Memory B cell (primary cell): ENCODE data around the gene RSPH3.
"Not testable (repeated sequence)": the region's sequence is repeated elsewhere in the genome, so short reads cannot be mapped to it uniquely, and the experiment has no call there.

ENCODE experiments used
- ATAC-seq: fragments of 150-1000 bp; cut with Tn5 transposase; 2 replicates; pipeline ENCODE4 v1.10.0; 2021; ENCODE audit warnings: low read depth, mild to moderate bottlenecking, moderate library complexity
- DNase-seq, 2 donors: peaks; one replicate each; pipeline ENCODE4 v3.0.0; 2022; ENCODE audit warnings: low spot score in 2 of 2
- H3K27ac Mint-ChIP-seq: one replicate; pipeline ENCODE4 v1.8.0; 2022; ENCODE audit warnings: mild to moderate bottlenecking, moderate library complexity, mixed read lengths
- H3K27me3 Mint-ChIP-seq: one replicate; pipeline ENCODE4 v1.8.0; 2022; ENCODE audit warnings: mixed read lengths
- H3K36me3 Mint-ChIP-seq: one replicate; pipeline ENCODE4 v1.8.0; 2022; ENCODE audit warnings: mild to moderate bottlenecking, mixed read lengths
- H3K4me1 Mint-ChIP-seq: one replicate; pipeline ENCODE4 v1.8.0; 2022; ENCODE audit warnings: mixed read lengths
- H3K4me3 Mint-ChIP-seq: one replicate; pipeline ENCODE4 v1.8.0; 2022; ENCODE audit warnings: mild to moderate bottlenecking, moderate library complexity, mixed read lengths
- H3K9me3 Mint-ChIP-seq: one replicate; pipeline ENCODE4 v1.8.0; 2022; ENCODE audit warnings: mixed read lengths

Gene RSPH3

DNA sequence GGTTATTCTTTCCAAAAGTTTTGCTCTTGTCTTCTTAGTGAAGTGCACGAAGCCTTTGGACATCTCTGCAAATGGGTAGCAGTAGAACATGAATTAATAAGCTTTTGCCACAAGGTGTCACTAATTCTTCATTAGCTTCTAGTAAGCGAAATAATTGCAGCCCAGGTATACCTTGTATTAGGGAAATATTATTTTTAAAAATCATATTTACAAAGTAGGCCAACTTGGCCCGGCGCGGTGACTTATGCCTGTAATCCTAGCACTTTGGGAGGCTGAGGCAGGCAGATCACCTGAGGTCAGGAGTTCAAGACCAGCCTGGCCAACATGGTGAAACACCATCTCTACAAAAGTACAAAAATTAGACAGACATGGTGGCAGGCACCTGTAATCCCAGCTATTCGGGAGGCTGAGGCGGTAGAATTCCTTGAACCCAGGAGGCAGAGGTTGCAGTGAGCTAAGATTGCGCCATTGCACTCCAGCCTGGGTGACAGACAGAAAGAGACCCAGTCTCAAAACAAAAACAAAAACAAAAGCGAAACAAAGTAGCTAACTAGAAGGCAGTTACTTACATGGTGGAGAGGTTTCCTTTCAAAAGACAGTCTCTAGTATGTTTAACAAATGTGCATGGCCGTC lies 8.8 kb upstream of the RSPH3 start:
- Mint-ChIP-seq H3K27ac (peak overlapping the region; percentile 69), H3K9me3 (no peaks in the 10 kb centered on the region), H3K4me1 (peaks cover 33% of the 10 kb centered on the region), H3K4me3 (peak overlapping the region; percentile 65), H3K27me3 (no peaks in the 10 kb centered on the region), H3K36me3 (peaks cover 4% of the 10 kb centered on the region)
- peak; percentile 21 to 58 for DNase-seq
- ATAC-seq = peak; percentile 71

DNA sequence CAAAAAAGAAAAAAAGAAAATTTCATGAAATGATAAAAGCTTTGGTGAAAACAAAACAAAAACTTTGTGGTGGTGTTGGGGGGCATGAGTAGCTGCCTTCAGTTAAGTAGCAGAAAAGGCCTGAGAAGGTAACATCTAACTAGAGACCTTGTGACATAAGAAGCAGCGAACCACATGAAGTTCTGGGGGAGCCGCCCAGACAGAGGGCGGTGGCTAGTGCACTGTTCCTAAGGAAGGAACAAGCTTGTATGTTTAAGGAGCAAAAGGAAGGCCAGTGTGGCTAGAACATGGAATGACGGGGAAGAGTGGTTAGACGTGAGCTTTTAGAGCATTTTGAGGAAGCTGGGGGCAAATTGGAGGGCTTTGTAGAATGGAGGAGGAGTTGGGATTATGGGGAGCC lies 7.5 kb upstream of the RSPH3 start:
- H3K36me3 Mint-ChIP-seq = peaks cover 6% of the 10 kb centered on the region
- no peak for ATAC-seq
- no peaks in the 10 kb centered on the region for H3K9me3 Mint-ChIP-seq
- H3K4me1 Mint-ChIP-seq = peaks cover 32% of the 10 kb centered on the region
- no peak overlapping the region for H3K4me3 Mint-ChIP-seq
- DNase-seq = no peak
- peak overlapping the region; percentile 69 for H3K27ac Mint-ChIP-seq
- no peaks in the 10 kb centered on the region for H3K27me3 Mint-ChIP-seq

DNA sequence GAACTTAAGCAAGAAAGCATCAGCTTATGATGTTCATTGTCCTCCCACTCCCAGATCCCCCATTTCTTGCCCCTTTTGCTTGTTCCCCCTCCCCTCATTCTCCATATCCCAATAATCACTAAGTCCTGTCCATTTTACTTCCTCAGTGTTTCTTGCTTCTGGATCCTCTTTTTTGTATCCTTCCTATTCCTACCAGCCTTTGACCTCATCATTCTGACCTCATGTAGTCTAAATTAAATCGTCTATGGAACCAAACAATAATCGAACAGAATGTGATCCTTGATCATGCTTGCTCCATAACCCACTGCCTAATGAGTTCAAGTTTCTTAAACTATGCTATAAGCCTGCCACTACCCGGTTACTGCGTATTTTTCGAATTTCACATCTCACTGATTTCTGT lies 5.4 kb upstream of the RSPH3 start:
- H3K4me3 Mint-ChIP-seq = no peak overlapping the region
- H3K9me3 Mint-ChIP-seq = no peaks in the 10 kb centered on the region
- ATAC-seq (no peak), DNase-seq (no peak)
- H3K4me1 Mint-ChIP-seq = peaks cover 27% of the 10 kb centered on the region
- H3K36me3 Mint-ChIP-seq = peaks cover 8% of the 10 kb centered on the region
- no peaks in the 10 kb centered on the region for H3K27me3 Mint-ChIP-seq
- H3K27ac Mint-ChIP-seq = no peak overlapping the region

DNA sequence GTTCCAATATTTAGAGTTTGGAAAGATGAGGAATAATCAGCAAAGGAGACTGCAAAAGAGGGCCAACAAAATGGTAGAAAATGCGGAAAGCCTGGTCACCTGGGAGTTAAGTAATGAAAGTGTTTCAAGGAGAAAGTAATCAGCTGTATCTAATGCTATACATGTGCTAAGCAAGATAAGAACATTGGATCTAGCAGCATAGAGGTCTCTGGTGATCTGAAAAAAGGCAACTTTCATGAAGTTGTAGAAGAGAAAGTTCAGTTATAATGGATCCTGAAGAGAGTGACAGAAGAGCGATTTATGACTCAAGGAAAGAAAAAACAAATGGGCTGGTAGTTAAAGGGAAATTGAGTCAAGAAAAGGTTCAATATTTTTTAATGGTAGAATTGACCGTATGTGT lies 4.6 kb upstream of the RSPH3 start:
- DNase-seq (no peak), ATAC-seq (no peak)
- Mint-ChIP-seq H3K27ac (no peak overlapping the region), H3K4me1 (peaks cover 24% of the 10 kb centered on the region), H3K27me3 (no peaks in the 10 kb centered on the region), H3K36me3 (peaks cover 6% of the 10 kb centered on the region), H3K4me3 (no peak overlapping the region), H3K9me3 (no peaks in the 10 kb centered on the region)

GRCh38 chr6:159002432-159003155 lies 2.6 kb upstream of the RSPH3 start:
- DNase-seq (no peak), ATAC-seq (no peak)
- H3K4me3 Mint-ChIP-seq = no peak overlapping the region
- peaks cover 6% of the 10 kb centered on the region for H3K36me3 Mint-ChIP-seq
- H3K27ac Mint-ChIP-seq = no peak overlapping the region
- H3K4me1 Mint-ChIP-seq = peaks cover 25% of the 10 kb centered on the region
- no peaks in the 10 kb centered on the region for H3K9me3 Mint-ChIP-seq
- no peaks in the 10 kb centered on the region for H3K27me3 Mint-ChIP-seq

DNA sequence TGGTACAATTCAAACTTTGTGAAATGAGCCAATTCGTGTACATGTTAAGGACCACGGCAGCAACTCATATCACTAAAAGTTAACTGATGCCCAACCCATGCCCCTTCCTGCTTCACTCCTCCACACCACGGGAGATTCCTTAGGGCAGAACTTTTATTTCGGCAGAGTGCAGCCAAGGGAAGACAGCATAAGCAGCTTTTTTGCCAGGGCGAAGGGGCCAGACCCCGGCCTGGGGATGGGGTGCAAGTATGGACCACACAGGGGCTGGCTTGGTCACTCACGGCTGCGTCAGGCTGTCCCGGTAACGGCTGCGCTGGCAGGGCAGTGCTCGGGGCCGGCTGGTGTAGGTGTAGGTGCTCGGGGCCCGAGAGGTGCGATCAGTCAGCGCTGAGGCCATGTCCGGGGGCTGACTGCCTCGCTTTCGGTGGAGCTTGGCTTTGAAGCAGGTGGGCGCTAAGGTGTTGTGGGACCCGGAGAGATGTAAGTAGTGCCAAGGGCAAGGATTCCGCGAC lies 792 bp downstream of the RSPH3 start:
- peak overlapping the region; percentile 100 for H3K4me3 Mint-ChIP-seq
- H3K9me3 Mint-ChIP-seq = no peaks in the 10 kb centered on the region
- peaks cover 6% of the 10 kb centered on the region for H3K36me3 Mint-ChIP-seq
- H3K27ac Mint-ChIP-seq = peak overlapping the region; percentile 98
- no peak for DNase-seq
- peaks cover 23% of the 10 kb centered on the region for H3K4me1 Mint-ChIP-seq
- ATAC-seq = peak; percentile 37
- no peaks in the 10 kb centered on the region for H3K27me3 Mint-ChIP-seq

- no peak overlapping the region for H3K4me3 Mint-ChIP-seq
- H3K27ac Mint-ChIP-seq = no peak overlapping the region
- H3K36me3 Mint-ChIP-seq = peaks cover 4% of the 10 kb centered on the region
- DNase-seq (no peak), ATAC-seq (no peak)
- no peaks in the 10 kb centered on the region for H3K27me3 Mint-ChIP-seq
- peaks cover 13% of the 10 kb centered on the region for H3K4me1 Mint-ChIP-seq
- H3K9me3 Mint-ChIP-seq = no peaks in the 10 kb centered on the region
Measured at GRCh38 chr6:158996856-158997255, 3.1 kb downstream of the RSPH3 start.

DNA sequence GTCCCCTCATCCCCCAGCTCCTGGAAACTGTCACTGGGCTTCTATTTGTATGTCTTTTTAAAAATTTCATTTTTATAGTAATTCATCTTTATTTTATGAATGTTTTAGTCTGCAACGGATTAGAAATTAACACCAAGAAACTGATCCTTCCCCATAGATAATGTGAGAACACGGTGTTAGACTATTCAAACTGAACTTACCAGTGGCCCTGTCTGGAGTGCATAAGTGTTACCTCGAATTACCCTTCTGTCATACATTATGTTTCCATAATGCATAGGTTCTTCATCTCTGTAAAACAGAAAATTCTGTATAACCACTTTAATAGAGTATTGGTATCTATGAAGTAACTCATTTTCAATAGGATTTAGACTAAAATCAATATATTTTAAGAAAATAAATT lies 6.4 kb downstream of the RSPH3 start:
- Mint-ChIP-seq H3K27me3 (no peaks in the 10 kb centered on the region), H3K27ac (no peak overlapping the region), H3K9me3 (peaks cover 4% of the 10 kb centered on the region), H3K36me3 (peaks cover 8% of the 10 kb centered on the region), H3K4me1 (no peaks in the 10 kb centered on the region), H3K4me3 (no peak overlapping the region)
- ATAC-seq (no peak), DNase-seq (no peak)

DNA sequence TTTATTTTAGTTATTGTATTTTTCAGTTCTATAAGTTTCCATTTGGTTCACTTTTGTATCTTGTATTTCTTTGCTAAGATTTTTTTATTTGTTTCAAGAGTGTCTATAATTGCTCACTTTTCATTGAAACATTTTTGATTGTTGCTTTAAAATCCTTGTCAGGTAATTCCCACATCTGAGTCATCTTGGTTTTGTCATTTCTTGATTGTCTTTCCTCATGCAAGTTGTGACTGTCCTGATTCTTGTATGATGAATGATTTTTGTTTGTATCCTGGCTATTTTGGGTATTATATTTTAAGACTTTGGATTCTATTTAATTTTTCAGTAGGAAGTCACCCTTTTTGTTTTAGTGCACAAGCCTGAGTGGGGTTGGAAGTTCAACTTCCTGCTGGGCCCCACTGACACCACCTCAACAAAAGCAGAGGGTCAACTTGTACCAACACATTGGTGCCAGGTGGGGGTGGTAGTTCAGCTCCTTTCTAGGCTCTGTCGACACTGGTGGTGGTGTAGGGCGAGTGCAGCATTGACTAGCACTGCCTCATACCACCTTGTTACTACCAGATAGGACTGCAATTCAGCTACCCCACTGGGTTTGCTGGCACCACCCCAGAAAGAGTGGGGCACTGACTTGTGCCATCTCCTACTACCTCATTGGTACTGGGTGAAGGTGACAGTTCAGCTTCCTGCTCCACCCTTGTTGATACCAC lies 8.8 kb downstream of the RSPH3 start:
- H3K4me1 Mint-ChIP-seq = no peaks in the 10 kb centered on the region
- no peaks in the 10 kb centered on the region for H3K27me3 Mint-ChIP-seq
- H3K4me3 Mint-ChIP-seq = no peak overlapping the region
- no peak overlapping the region for H3K27ac Mint-ChIP-seq
- ATAC-seq (no peak), DNase-seq (no peak)
- peaks cover 12% of the 10 kb centered on the region for H3K36me3 Mint-ChIP-seq
- H3K9me3 Mint-ChIP-seq = peaks cover 9% of the 10 kb centered on the region

DNA sequence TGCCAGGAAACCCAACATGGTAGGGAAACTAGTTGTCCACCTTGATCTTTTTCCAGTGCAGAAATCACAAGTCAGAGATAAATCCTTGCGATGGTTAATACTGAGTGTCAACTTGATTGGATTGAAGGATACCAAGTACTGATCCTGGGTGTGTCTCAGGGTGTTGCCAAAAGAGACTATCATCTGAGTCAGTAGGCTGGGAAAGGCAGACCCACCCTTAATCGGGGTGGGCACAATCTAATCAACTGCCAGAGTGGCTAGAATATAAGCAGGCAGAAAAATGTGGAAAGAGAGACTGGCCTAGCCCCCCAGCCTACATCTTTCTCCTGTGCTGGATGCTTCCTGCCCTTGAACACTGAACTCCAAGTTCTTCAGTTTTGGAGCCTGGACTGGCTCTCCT lies 10.3 kb downstream of the RSPH3 start:
- peaks cover 12% of the 10 kb centered on the region for H3K36me3 Mint-ChIP-seq
- not testable (repeated sequence) for H3K9me3 Mint-ChIP-seq, H3K27me3 Mint-ChIP-seq, H3K27ac Mint-ChIP-seq, ATAC-seq, H3K4me3 Mint-ChIP-seq, H3K4me1 Mint-ChIP-seq, DNase-seq

- no peak for ATAC-seq
- no peak overlapping the region for H3K4me3 Mint-ChIP-seq
- no peaks in the 10 kb centered on the region for H3K27me3 Mint-ChIP-seq
- peaks cover 9% of the 10 kb centered on the region for H3K9me3 Mint-ChIP-seq
- H3K36me3 Mint-ChIP-seq = peaks cover 11% of the 10 kb centered on the region
- no peaks in the 10 kb centered on the region for H3K4me1 Mint-ChIP-seq
- no peak for DNase-seq
- H3K27ac Mint-ChIP-seq = no peak overlapping the region
Measured at GRCh38 chr6:158988477-158988876, 11.5 kb downstream of the RSPH3 start.

DNA sequence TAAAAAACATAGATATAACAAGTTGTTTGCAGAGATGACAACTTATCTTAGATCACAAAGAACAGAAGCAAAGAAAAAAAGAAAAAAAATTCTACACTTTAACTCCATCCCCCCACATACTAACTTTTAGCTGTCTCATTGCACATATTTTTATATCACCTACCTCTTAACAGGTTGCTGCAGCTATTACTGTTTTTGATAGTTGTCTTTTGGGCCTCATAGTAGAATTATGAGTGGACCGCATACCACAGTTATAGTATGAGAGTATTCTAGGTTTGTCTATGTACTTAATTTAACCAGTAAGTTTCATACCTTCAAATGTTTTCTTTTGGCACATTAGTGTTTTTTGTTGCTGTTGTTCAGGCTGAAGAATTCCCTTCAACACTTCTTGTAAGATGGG lies 12.3 kb downstream of the RSPH3 start:
- ATAC-seq = no peak

DNA sequence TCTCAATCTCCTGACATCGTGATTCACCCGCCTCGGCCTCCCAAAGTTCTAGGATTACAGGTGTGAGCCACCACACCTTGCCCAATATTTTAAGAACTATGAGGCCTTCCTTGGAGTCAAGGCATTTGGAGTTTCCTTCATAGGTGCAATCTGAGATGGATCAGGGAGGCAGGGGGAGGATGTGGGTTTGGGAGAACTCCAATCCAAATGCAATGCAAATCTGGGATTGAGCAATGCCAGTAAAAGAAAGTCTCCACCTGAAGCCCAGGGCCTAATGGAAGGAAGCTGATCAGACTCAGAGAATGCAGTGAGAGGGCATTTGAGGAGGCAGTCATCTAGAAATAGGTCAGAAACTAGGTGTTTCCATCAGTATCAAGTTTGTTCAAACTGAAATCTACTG lies 21.2 kb downstream of the RSPH3 start:
- H3K27ac Mint-ChIP-seq = no peak overlapping the region
- no peak overlapping the region for H3K4me3 Mint-ChIP-seq
- ATAC-seq (no peak), DNase-seq (no peak)
- H3K27me3 Mint-ChIP-seq = no peaks in the 10 kb centered on the region
- no peaks in the 10 kb centered on the region for H3K4me1 Mint-ChIP-seq
- no peaks in the 10 kb centered on the region for H3K9me3 Mint-ChIP-seq
- peaks cover 5% of the 10 kb centered on the region for H3K36me3 Mint-ChIP-seq

More for the DNA sequence above, 12.3 kb downstream of the RSPH3 start:
- Mint-ChIP-seq H3K9me3 (peaks cover 9% of the 10 kb centered on the region), H3K27me3 (no peaks in the 10 kb centered on the region), H3K4me1 (no peaks in the 10 kb centered on the region), H3K27ac (no peak overlapping the region), H3K36me3 (peaks cover 10% of the 10 kb centered on the region), H3K4me3 (no peak overlapping the region)
- DNase-seq = no peak

- Mint-ChIP-seq H3K36me3 (peaks cover 5% of the 10 kb centered on the region), H3K9me3 (no peaks in the 10 kb centered on the region), H3K27me3 (no peaks in the 10 kb centered on the region), H3K4me1 (no peaks in the 10 kb centered on the region), H3K4me3 (no peak overlapping the region), H3K27ac (no peak overlapping the region)
- ATAC-seq (no peak), DNase-seq (no peak)
Measured at GRCh38 chr6:158977382-158977781, 22.6 kb downstream of the RSPH3 start.
